Renal cortical epithelial cell (primary cell): Measurements from ENCODE around the gene NEK7. TPM values are rescaled to one million over a fixed set of nuclear protein-coding genes. Genes with fewer than 3 reads are reported as not detected.
A peak's percentile ranks its signal among the peaks of the same experiment; 100 is the strongest.
"Not testable (repeated sequence)": the region's sequence is repeated elsewhere in the genome, so short reads cannot be mapped to it uniquely, and the experiment has no call there.

Experiments used
- DNase-seq: peaks from one replicate; pipeline ENCODE4 v3.0.0-alpha.2; 2011; ENCODE audit warnings: low read depth
- total RNA-seq: library from RNA; depleted of rRNA; stranded (reverse); fragments of >200 nt; gene quantifications from 2 replicates; pipeline ENCODE4 v1.2.3, GENCODE V29; 2014

Gene NEK7
- 59.1 and 84.0 TPM in 2 replicates for total RNA-seq

- DNase-seq: peak; percentile 58
Measured at GRCh38 chr1:198156745-198157240, at the start of gene NEK7. Gene NEK7, plus strand, starts transcription at chr1:198156998. Its CDS starts 75,583 bp downstream, at chr1:198232581.

DNA sequence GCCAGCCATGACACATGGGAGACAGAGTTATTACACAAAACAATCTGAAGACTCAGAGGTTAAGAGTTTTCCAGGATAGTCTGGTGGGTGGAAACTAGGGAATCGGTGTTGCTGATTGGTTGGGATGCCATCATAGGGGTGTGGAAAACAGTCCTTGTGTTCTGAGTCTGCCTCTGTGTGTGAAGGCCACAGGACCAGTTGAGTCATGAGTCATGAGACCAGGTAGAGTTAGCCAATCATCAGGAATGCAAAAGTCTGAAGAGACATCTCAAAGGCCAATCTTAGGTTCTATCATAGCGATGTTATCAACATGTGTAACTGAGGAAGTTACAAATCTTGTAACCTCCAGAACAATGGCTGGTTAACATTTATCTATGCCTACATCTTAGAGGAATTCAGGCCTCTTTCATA, 49.7 kb upstream of the NEK7 start:
- peak; percentile 67 for DNase-seq

GRCh38 chr1:198108636-198109370, 48.0 kb upstream of the NEK7 start:
- DNase-seq: no peak

DNA sequence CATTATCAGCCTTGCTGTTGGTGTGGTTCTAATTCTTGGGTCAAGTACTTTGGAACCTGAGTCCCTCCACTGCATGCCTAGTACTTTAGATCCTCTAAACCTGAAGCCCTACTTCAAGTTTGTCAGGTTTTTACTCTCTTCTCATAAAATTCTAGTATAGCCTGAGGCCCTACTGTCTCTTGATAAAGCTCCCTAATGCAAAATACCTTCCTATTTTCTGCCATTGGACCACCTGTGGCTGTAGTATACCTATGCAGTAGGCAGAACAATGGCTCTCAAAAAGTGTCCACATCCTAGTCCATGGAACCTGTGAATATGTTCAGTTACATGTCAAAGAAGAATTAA, 47.5 kb upstream of the NEK7 start:
- DNase-seq: no peak

DNA sequence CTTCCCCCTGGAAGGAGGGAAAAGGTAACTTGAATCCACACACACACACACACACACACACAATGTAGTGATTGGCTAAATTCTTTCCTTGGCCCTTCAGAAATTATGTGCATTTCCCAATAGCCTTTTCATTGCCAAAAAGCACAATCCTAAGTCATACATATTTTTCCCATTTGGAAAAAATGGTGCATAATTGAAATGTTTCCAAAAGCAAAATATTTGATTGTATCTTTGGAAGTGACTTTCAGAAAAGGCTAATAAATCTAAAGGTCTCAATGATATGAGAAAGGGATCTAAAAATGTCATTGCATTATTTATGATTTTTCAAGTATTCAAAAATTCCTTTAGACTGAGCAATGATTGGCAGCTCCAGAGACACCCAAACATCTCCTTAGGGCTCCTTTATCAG, 43.5 kb upstream of the NEK7 start:
- no peak for DNase-seq

DNA sequence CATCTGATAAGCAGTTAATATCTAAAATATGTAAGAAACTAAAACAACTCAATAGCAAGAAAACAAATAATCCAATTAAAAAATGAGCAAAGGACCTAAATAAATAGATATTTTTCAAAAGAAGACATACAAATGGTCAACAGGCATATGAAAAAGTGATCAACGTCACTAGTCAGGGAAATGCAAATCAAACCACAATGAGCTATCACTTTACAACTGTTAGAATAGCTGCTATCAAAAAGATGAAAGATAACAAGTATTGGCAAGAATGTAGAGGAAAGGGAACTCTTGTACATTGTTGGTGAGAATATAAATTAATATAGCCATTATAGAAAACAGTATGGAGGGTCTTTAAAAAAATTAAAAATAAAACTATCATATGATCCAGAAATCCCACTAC, 40.7 kb upstream of the NEK7 start:
- no peak for DNase-seq

GRCh38 chr1:198116469-198116868, 40.3 kb upstream of the NEK7 start:
- DNase-seq: no peak

GRCh38 chr1:198117267-198117666, 39.5 kb upstream of the NEK7 start:
- DNase-seq: no peak

GRCh38 chr1:198118134-198118533, 38.7 kb upstream of the NEK7 start:
- DNase-seq: no peak

DNA sequence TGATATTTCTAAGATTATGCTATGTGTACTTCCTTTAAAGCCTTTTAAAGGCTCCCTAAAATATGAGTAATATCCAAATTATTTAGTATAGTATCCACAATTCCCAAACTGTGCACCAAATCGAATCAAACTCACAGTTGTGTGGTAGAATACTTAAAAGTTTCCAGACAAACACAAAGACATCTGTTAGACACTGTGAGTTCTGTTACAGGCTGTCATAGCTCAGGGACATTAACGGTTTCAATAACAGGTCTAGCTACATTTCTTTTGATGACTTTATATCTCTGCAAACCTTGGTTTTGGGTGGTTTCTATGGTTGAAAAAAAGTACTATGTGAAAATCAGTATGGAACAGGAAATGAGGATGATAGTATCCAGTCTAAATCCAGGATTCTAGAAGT, 36.9 kb upstream of the NEK7 start:
- no peak for DNase-seq

DNA sequence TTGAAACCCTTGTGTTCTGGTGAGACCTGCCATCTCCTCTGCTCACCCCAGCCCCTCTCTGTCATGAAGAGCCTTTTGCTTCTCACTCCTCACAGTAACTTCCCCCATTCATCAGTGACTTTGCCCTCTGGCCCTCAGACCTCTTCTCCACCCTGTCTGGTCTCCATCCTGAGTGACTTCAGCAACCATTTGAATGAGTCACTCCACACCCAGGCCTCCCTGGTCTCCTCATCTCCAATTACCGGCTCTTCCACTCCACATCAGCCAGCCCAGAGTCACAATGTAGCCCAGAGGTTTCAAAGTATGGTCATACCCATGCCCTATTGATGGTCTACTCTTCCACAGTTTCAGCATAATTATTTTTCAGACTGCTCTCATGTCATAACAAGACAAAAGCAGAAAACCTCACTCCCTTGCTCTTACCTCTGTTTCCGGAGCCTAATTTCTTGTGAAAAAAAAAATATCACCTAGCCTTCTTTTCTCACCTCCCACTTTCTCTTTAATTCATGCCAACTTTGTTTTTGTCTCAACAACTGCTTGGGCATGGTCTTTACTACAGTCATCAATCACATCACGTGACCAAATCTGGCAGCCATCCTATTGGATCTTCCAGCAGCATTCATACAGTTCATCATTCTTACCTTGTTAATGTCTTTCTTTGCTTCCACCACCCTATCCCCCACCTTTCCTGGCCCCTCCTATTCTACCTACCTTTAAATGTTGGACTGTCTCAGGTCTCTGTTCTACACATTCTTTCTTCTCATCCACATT, 35.6 kb upstream of the NEK7 start:
- DNase-seq: peak; percentile 62

DNA sequence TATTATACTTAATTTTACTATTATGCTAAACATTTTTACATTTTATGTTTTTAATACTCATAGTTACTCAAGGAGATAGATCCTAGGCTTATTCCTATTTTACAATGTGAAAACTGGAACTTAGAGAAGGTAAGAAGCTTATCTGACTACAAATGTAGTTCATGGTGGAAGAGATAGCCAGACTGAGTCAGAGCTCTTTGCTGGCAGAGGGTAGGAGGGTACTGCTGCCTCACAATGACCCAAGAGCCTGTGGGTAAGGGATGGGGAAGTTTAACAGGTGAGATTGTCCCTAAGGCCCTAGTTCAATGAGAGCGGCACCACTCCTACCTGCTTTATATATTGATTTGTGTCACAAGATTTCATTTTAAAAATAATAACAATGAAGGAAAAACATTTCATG, 34.1 kb upstream of the NEK7 start:
- no peak for DNase-seq

- DNase-seq: no peak
Measured at GRCh38 chr1:198123133-198123532, 33.7 kb upstream of the NEK7 start.

GRCh38 chr1:198124673-198125072, 32.1 kb upstream of the NEK7 start:
- no peak for DNase-seq

DNA sequence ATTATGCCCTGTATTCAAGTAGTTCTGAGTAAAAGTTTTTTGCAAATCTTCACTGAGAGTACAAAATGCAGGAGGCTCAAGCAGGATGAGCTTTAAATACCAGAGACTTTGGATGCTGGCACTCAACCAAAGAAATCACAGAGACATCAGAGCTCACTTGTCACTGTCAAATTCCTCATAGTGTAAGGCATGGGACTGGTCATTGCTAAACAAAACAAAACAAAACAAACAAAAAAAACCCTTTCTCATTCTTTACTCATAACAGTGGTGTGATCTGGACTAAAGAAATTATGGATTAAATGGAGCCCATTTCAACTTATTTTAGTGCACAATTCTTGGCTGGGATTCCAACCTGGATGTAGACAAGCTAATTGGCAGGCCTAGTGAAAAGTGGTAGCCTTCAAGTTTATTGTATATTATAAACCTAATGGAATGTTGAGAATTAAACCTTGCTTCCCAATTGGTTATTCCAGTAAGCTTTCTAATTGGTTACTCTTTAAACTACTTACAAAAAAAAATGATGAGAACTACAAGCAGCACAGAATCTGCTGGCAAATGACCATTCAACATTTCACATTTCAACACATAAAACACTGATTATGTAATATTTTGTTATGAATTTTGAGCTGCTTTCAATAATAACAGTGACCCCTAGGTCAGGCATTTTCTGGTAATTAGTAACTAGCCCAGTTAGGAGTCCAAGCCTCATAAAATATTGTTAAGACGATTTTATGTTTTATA, 30.6 kb upstream of the NEK7 start:
- peak; percentile 60 for DNase-seq

DNA sequence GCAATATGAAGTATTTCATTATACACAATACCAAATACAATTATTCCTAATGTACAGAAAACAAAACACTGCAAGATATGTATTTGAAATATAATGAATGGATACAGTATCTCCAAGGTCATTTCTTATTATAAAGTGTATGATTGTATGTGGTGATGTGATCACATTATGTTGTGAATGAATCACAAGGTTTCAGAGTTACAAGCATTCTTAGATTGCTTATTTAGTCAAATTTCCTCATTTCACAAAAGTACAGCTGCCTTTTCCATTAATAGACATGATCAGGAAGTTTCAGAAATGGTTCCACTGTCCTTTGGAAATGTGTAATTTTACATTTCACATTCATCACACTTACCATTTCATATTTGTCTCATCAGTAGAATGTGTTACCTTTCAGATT, 28.3 kb upstream of the NEK7 start:
- DNase-seq: peak; percentile 25

GRCh38 chr1:198130053-198130452, 26.7 kb upstream of the NEK7 start:
- DNase-seq: not testable (repeated sequence)

DNA sequence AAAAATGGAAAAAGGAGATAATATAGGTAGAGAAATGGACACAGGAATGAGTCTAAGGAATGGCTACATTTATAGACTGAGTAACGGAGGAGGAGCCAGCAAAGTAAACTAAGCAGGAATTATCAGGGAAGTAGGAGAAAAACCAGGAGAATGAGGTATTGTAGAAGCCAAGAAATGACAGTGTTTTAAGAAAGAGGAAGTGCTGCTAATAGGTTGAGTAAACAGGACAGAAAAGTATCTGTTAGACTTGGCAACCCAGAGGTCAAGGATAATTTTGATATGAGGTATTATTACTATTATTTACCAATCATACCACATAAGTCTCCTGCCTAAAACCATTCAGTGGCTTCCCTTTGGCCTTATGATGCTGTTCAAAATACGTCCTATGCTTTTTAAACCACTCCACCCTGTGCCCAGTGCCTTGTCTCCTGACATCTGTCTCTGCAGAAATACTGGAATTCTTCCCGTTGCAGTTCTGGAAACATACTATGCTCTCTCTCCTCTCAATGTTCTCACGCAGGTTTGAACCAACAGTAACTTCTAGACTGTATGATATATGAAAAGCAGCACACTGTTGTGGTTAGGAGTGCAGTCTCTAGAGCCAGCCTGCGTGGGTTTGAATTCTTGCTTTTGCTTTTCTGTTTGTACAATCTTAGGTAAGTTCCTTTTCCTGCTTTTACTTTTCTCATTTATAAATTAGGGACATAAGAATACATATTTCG, 24.6 kb upstream of the NEK7 start:
- no peak for DNase-seq

DNA sequence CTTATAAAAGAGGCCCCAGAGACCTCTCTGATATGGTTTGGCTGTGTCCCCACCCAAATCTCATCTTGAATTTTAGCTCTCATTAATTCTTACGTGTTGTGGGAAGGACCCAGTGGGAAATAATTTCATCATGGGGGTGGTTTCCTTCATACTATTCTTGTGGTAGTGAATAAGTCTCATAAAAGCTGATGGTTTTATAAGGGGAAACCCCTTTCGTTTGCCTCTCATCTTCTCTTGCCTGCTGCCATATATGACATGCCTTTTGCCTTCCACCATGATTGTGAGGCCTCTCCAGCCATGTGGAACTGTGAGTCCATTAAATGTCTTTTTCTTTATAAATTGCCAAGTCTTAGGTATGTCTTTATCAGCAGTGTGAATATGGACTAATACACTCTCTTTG, 22.5 kb upstream of the NEK7 start:
- DNase-seq: no peak

- peak; percentile 23 for DNase-seq
Measured at GRCh38 chr1:198135366-198135765, 21.4 kb upstream of the NEK7 start.

- no peak for DNase-seq
Measured at GRCh38 chr1:198141668-198142351, 15.0 kb upstream of the NEK7 start.
